Mucosa of rectum (tissue), 2 donors: ENCODE results near the gene C1orf115.

Experiments used
- H3K27ac ChIP-seq, 2 donors: one replicate each; pipeline ENCODE4 v1.7.0; 2013; ENCODE audit warnings: inconsistent platforms in 2 of 2, low read depth in 2 of 2, low read length in 2 of 2
- H3K27me3 ChIP-seq, 2 donors: one replicate each; pipeline ENCODE4 v1.7.0; 2013; ENCODE audit warnings: low read length in 2 of 2; ENCODE audit not compliant: control insufficient read depth in 2 of 2, insufficient read depth in 2 of 2
- H3K36me3 ChIP-seq, 2 donors: one replicate each; pipeline ENCODE4 v1.7.0; 2013; ENCODE audit warnings: low read length in 2 of 2; ENCODE audit not compliant: control insufficient read depth in 2 of 2, insufficient read depth in 2 of 2
- H3K4me1 ChIP-seq, 2 donors: one replicate each; pipeline ENCODE4 v1.7.0; 2013; ENCODE audit warnings: low read length in 2 of 2, mild to moderate bottlenecking in 1 of 2; ENCODE audit not compliant: control insufficient read depth in 2 of 2, insufficient read depth in 2 of 2
- H3K4me3 ChIP-seq, 2 donors: one replicate each; pipeline ENCODE4 v1.7.0; 2013; ENCODE audit warnings: low read length in 2 of 2
- H3K9ac ChIP-seq, 2 donors: one replicate each; pipeline ENCODE4 v1.7.0; 2013; ENCODE audit warnings: low read length in 2 of 2, low read depth in 1 of 2, mild to moderate bottlenecking in 1 of 2
- H3K9me3 ChIP-seq, 2 donors: one replicate each; pipeline ENCODE4 v1.7.0; 2013; ENCODE audit warnings: low read length in 2 of 2; ENCODE audit not compliant: control insufficient read depth in 2 of 2
- donor health status: healthy.
- donor health status: Normal muscosa, but diverticular disease.

C1orf115 gene

GRCh38 chr1:220741349-220741748 is 51.2 kb downstream of the C1orf115 start:
- Histone ChIP-seq H3K4me1 (no peaks in the 10 kb centered on the region), H3K36me3 (no peaks in the 10 kb centered on the region), H3K9ac (no peak overlapping the region), H3K4me3 (no peak overlapping the region), H3K27ac (no peak overlapping the region), H3K9me3 (no peaks in the 10 kb centered on the region), H3K27me3 (no peaks in the 10 kb centered on the region)

- Histone ChIP-seq H3K9ac (no peak overlapping the region), H3K27ac (no peak overlapping the region), H3K27me3 (no peaks in the 10 kb centered on the region), H3K4me1 (no peaks in the 10 kb centered on the region), H3K4me3 (no peak overlapping the region), H3K9me3 (no peaks in the 10 kb centered on the region), H3K36me3 (no peaks in the 10 kb centered on the region)
Observed at GRCh38 chr1:220741825-220742224, 51.7 kb downstream of the C1orf115 start.

GRCh38 chr1:220742520-220742919 is 52.4 kb downstream of the C1orf115 start:
- Histone ChIP-seq H3K27ac (no peak overlapping the region), H3K9ac (no peak overlapping the region), H3K27me3 (no peaks in the 10 kb centered on the region), H3K36me3 (no peaks in the 10 kb centered on the region), H3K9me3 (no peaks in the 10 kb centered on the region), H3K4me3 (no peak overlapping the region), H3K4me1 (peaks cover 2 to 3% of the 10 kb centered on the region in 2 donors)

- H3K9ac ChIP-seq, result no peak overlapping the region
- H3K27ac ChIP-seq, result no peak overlapping the region
- no peaks in the 10 kb centered on the region for H3K27me3 ChIP-seq
- no peak overlapping the region for H3K4me3 ChIP-seq
- H3K4me1 ChIP-seq, result peaks cover 8 to 27% of the 10 kb centered on the region in 2 donors
- no peaks in the 10 kb centered on the region for H3K36me3 ChIP-seq
- H3K9me3 ChIP-seq, result no peaks in the 10 kb centered on the region
Observed at GRCh38 chr1:220746851-220747250, 56.7 kb downstream of the C1orf115 start.

GRCh38 chr1:220747437-220748088 is 57.4 kb downstream of the C1orf115 start:
- peak overlapping the region; percentile 77 to 89 for H3K4me3 ChIP-seq
- H3K9ac ChIP-seq, result peak overlapping the region; percentile 81 to 88
- no peaks in the 10 kb centered on the region for H3K27me3 ChIP-seq
- peaks cover 8 to 27% of the 10 kb centered on the region in 2 donors for H3K4me1 ChIP-seq
- no peaks in the 10 kb centered on the region for H3K9me3 ChIP-seq
- H3K27ac ChIP-seq, result peak overlapping the region; percentile 79 to 83
- H3K36me3 ChIP-seq, result no peaks in the 10 kb centered on the region

GRCh38 chr1:220748089-220748934 is 58.1 kb downstream of the C1orf115 start, which contains the start of gene MTARC2:
MTARC2 (plus strand) TSS chr1:220748322; CDS start chr1:220748532, 210 bp downstream.
- peak within 1 kb of the TSS; percentile 79 to 83 for H3K27ac ChIP-seq
- peak within 1 kb of the TSS; percentile 77 to 89 for H3K4me3 ChIP-seq
- peaks cover 8 to 27% of the 10 kb centered on the region in 2 donors for H3K4me1 ChIP-seq

More at GRCh38 chr1:220748089-220748934, 58.1 kb downstream of the C1orf115 start, which contains the start of gene MTARC2:
- H3K36me3 ChIP-seq, result no peaks in the 10 kb centered on the region
- H3K9ac ChIP-seq, result peak within 1 kb of the TSS; percentile 81 to 88
- H3K27me3 ChIP-seq, result no peaks in the 10 kb centered on the region
- no peaks in the 10 kb centered on the region for H3K9me3 ChIP-seq
